HG02973 (cell line): ENCODE data around the gene EID2B.

Experiments
- ATAC-seq: cut with Tn5 transposase; IDR thresholded peaks from one replicate; pipeline ENCODE4 v1.9.1; 2021; ENCODE audit warnings: moderate library complexity; ENCODE audit not compliant: unreplicated experiment

Gene EID2B

GRCh38 chr19:39533003-39533512 lies 406 bp upstream of the EID2B start:
- ATAC-seq: peak; percentile 14

GRCh38 chr19:39531834-39532232 lies 819 bp downstream of the EID2B start:
- no peak for ATAC-seq

- ATAC-seq: no peak
Measured at GRCh38 chr19:39525205-39525604, 7.4 kb downstream of the EID2B start.

- ATAC-seq: no peak
Measured at GRCh38 chr19:39524495-39524894, 8.2 kb downstream of the EID2B start.

- no peak for ATAC-seq
Measured at GRCh38 chr19:39520541-39521484, 11.8 kb downstream of the EID2B start.

GRCh38 chr19:39518975-39519374 lies 13.7 kb downstream of the EID2B start:
- no peak for ATAC-seq

- ATAC-seq: no peak
Measured at GRCh38 chr19:39518458-39518857, 14.2 kb downstream of the EID2B start.

- ATAC-seq: no peak
Measured at GRCh38 chr19:39517432-39517831, 15.2 kb downstream of the EID2B start.

GRCh38 chr19:39516270-39516669 lies 16.4 kb downstream of the EID2B start:
- ATAC-seq: no peak

- no peak for ATAC-seq
Measured at GRCh38 chr19:39515551-39516191, 17.0 kb downstream of the EID2B start.

GRCh38 chr19:39514840-39515550 lies 17.7 kb downstream of the EID2B start, which contains the start of gene SELENOV:
TSS of gene SELENOV (plus strand) at chr19:39515139. CDS start at chr19:39515213, 74 bp downstream.
- ATAC-seq: no peak

GRCh38 chr19:39512988-39513387 lies 19.7 kb downstream of the EID2B start:
- no peak for ATAC-seq

- no peak for ATAC-seq
Measured at GRCh38 chr19:39509233-39509632, 23.4 kb downstream of the EID2B start.

- no peak for ATAC-seq
Measured at GRCh38 chr19:39508629-39509028, 24.0 kb downstream of the EID2B start.

- no peak for ATAC-seq
Measured at GRCh38 chr19:39507715-39508364, 24.8 kb downstream of the EID2B start.

- no peak for ATAC-seq
Measured at GRCh38 chr19:39506944-39507714, 25.5 kb downstream of the EID2B start.

- ATAC-seq: no peak
Measured at GRCh38 chr19:39506598-39506943, 26.1 kb downstream of the EID2B start.

GRCh38 chr19:39502640-39503417 lies 29.8 kb downstream of the EID2B start:
- ATAC-seq: no peak

GRCh38 chr19:39501340-39501739 lies 31.3 kb downstream of the EID2B start:
- no peak for ATAC-seq
